Measurements from ENCODE around the gene KCP.

The KCP gene

DNA sequence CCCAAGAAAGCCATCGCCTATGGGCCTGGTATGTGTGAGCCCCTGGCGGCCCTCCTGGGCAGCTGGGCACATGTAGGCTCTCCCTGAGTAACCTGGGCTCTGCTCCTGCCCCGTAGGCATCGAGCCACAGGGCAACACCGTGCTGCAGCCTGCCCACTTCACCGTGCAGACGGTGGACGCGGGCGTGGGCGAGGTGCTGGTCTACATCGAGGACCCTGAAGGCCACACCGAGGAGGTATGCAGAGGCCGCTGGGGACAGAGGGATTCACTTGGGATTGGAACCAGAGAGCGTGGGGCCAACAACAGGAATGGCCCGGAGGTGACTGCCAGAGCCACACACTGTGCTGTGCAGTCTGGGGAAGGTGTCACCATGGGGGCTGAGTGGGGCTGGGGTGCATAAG is 73.0 kb downstream of the KCP start:
- no peak for DNase-seq

DNA sequence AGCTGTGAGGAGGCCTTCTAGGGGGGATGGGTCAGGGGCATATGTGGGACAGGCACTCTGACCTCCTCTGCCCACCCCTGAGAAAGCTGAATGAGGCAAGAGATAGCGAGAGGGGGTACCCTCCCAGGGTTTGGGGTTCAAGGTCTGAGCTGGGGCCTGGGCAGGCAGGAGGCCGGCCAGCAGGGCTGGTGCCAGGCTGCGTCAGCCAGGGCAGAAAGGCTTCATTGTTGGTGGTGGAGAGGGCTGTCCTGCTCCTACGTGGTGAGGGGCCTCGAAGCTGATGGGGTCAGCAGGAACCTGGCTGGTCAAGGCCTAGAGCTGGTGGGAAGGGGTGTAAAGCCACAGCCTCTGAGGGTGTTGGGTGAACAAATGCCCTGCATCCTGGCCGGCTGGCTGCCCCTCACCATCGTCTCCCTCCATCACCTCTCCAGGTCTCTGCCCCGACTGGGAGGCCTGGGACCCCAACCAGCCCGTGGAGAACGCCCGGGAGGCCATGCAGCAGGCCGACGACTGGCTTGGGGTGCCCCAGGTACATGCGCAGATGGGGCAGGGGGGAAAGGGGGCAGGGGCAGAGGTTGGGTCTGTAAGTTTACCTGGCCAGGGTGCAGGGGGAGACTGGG is 73.7 kb downstream of the KCP start:
- DNase-seq, result no peak

DNA sequence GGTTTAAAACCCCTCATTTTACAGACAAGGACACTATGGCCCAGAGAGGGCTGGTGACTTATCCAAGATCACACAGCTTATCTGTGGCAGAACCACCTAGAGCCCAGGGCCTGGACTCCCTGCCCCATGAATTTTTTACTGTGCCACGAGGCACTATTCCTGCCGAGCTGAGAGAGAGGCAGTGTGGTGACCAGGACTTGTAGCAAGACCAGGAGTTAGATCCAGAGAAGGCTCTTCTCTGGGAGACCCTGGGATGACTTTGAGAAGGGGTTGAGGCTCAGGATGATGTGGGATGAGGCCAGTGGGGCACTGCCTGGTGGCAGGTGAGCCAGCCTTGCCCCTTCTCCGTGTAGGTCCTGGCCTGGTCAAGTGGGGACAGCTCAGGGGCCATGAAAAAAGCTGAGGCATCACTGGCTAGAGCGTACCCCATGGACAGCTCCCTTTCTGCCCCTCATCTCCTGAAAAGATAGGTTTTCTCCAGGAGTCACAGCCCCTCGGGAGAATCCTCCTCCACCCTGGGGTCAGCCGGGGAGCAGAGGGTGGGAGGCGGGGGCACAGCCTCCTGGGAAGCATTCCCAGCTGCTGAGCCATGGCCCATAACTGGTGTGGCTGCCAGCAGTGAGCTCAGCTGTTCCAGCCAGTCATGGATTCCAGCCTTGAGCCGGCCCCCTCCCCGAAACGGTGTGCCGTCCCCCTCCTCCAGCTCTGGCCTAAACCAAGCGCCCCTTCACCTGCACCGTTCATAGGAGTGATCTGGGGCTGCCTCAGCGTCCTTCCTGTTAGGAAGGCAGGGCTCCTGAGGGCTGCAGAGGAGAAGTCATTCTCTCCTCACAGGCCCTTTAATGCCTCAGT is 74.5 kb downstream of the KCP start:
- no peak for DNase-seq

DNA sequence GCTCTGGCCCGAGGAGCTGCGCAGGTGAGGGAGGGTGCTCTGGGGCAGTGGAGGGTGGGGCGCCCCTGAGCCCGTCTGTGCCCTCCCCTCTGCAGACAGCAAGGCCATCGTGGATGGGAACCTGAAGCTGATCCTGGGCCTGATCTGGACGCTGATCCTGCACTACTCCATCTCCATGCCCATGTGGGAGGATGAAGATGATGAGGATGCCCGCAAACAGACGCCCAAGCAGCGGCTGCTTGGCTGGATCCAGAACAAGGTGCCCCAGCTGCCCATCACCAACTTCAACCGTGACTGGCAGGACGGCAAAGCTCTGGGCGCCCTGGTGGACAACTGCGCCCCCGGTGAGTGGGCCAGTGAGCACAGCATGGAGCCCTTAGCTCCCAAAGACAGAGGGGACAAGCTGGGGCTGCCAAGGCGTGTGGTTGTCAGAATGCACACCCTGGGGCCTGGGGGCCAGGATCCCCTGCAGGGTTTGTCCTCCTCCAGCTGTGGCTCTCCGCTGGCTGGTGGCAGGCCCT is 75.2 kb downstream of the KCP start:
- no peak for DNase-seq

DNA sequence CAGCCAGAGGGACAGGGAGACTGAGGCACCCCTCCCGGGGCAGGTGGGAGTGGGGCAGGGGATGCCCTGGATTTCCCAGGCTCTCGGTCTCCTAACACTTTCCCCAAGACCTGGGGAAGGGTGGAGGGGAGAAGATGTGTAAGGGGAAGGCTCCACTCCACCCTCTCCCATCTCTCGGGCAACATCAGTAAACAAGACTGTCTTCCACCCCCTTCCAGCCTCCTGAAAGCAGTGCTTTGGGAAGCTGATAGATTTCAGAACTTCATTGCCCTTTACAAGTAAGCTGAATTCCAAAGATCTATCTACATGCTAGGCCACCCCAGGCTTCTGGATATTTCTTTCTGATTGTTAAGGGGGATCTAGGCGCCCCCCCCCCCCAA is 76.6 kb downstream of the KCP start:
- DNase-seq, result no peak

DNA sequence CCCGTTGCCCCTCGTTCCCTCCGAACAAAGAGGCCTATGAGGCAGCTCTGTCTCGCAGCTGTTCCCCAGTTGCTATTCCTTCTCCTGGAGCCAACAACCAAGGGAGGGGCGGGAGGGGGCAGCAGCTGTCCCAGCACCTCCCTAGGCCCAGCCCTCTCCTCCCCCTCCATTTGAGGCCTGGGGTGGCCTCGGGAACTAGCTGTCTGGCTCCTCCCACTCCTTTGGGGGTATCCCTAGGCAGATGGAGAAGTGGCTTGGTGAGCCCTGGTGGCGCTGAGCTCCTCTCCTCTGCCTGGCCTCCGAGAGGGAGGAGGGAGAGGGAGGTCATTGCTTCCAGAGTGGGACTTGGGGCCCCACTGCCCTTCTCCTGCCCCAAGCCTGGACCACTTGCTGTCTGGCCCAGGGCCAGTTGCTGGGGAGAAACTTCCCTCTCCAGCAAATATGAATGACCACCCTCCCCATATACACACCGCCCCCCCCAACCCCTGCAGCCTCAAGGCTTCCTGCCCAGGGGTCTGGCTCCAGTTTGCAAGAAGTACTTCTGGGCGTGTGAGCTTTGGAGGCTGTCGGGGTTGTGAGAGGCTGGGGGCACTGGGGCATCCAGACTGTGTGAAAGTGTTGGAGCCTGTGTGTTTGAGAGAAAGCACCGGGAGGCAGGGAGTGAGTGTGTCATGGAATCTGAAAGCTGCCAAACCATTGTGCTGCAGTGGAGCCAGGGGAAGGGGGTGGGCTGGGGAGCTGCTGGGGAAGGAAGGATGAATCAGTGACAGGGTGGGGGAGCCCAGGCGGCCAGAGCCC is 77.2 kb downstream of the KCP start:
- DNase-seq, result no peak

DNA sequence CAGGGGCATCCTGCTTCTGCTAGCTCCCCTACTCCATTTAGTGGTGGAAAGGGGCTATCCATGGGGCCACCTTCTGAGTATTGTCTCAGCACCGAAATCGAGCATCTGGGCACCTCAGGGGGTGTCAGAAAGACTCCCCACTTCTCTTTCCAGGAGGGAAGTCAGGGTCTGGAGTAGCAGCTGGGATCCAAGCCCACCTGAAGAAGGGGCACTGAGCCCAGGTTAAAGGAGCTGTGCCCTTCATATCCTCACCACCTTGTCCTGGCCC is 77.7 kb downstream of the KCP start:
- no peak for DNase-seq

DNA sequence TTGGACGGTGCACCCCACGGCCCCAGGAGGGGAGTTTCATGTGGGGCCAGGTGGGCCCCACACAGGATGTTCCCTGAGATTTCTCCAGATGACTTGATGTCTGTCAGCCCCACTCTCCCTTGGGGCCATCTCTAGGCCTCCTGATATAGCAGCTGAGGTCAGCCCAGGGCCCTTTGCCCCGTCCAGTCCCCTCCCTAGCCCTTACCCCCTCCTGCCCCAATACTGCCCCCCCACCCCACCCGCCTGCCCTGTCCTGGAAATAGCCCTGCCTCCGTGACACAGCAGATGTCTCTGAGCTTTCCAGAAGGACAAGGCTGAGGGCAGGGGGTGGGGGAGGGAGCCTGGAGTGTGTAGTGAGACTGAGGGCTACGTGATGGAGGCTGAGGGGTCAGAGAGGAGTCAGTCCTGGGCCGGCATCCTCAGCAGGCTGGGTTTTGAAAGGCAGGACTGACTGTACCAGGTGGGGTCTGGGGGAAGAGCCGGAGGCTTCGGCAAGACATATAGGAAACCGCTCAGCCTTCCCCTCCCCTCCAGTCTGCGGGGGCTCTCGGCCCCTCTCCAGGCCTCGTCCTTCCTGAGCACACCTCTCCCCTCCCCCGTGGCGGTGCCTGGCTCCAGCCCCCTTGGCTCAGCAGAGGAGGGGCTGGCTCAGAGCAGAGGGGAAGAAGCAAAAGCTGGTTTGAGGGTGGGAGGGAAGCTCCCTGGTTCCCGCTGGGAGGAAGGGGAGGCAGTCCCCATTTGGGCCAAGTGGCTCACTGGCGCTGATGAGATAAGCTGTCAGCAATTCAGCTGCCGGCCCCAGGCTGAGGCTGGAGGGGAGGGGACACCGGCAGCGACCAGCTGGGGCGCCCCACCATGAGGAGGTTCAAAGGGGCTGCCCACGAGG is 78.3 kb downstream of the KCP start:
- no peak for DNase-seq

DNA sequence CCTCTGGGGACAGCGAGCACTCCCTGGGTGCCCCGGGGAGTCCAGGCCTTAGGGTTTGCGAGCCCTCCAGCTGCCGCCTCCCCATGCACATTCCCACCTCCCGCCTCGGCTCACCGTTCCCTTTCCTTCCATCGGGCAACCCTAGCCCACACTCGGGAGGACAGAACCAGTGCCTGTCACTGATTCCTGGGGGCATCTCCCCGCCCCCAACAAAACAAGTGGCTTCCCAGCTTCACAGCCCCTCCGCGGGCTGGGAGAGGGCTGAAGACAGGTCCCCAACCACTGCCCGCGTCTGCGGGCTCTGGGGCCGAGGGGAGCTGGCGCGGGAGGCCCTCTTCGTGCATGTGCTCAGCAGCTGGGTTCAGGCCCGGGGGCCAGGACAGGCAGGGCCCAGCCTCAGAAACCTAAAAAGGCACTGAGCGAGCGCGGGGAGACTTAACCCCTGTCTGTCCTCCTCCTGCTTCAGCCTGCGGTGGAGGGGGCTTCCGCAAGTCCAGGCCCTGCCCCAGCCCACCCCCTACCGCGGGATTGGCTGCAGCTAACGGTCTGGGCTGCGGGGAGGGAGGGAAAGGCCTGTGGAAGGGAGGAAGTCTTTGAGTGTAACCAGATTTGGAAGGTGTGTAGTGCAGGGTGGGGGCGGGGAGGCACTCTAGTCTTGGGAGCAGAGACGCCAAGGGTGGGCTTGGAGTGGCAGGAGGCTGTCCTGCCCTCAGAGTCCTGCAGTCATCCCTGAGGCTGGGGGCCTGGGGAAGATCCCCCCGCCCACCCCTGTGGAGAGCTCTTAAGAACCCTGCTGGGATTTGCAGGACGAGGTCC is 79.1 kb downstream of the KCP start:
- no peak for DNase-seq

DNA sequence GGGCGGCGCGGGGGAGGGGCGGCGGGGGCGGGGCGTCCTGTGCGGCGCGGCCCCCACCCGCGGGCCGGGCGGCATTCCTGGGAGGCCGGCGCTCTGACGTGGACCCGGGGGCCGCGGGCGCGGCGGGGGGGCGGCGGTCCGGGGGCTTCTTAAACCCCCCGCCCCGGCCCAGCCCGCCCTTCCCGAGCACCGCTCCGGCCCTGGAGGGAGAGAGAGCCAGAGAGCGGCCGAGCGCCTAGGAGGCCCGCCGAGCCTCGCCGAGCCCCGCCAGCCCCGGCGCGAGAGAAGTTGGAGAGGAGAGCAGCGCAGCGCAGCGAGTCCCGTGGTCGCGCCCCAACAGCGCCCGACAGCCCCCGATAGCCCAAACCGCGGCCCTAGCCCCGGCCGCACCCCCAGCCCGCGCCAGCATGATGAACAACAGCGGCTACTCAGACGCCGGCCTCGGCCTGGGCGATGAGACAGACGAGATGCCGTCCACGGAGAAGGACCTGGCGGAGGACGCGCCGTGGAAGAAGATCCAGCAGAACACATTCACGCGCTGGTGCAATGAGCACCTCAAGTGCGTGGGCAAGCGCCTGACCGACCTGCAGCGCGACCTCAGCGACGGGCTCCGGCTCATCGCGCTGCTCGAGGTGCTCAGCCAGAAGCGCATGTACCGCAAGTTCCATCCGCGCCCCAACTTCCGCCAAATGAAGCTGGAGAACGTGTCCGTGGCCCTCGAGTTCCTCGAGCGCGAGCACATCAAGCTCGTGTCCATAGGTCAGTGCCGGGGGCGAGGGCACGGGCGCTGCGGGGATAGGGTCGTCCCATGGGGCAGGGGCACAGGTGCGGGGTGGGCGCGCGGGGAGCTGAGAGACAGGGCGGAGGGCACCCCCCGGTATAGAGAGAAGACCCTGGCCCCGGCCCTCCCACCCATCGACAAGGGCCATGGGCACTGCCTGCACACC is 80.0 kb downstream of the KCP start, which contains the start of gene FLNC:
TSS of gene FLNC (plus strand) at position 176 of the 947 bp plus-strand sequence. CDS start at position 408, 232 bp downstream.
- DNase-seq, result no peak

DNA sequence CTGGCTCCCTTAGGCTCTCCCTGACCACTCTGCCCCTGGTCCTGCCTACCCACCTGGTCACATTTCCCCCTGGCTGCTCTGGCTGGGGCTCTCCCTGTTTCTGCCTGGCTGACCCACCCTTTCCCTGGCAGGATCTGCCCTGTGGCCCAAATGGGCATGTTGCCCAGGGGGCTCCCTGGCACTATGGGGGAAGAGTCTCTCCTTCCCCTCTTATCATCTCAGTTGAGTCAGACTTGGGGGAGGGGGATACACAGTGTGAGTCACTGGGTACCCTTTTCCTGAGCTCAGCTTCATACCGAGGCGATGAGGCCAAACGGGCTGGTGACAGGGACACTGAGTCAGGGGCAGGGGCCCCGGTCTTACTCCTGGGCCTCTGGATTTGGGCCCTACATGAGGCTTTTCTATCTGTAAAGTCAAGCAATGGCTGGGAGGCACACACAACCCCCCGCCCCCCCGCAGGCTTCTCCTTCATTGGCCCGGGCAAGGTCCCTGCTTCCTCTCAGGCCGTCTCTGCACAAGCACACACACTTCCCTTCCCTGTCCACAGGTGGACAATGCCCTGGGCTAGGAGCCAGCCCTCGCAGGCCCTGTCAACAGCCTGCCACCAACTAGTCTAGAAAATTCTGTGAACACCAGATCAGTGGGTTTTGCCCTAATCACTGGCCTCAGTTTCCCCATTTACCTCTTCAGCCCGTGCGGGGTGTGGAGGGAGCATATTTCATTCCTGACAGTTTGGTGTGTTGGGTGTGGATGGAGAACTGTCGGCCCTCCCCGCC is 80.9 kb downstream of the KCP start:
- DNase-seq, result no peak

DNA sequence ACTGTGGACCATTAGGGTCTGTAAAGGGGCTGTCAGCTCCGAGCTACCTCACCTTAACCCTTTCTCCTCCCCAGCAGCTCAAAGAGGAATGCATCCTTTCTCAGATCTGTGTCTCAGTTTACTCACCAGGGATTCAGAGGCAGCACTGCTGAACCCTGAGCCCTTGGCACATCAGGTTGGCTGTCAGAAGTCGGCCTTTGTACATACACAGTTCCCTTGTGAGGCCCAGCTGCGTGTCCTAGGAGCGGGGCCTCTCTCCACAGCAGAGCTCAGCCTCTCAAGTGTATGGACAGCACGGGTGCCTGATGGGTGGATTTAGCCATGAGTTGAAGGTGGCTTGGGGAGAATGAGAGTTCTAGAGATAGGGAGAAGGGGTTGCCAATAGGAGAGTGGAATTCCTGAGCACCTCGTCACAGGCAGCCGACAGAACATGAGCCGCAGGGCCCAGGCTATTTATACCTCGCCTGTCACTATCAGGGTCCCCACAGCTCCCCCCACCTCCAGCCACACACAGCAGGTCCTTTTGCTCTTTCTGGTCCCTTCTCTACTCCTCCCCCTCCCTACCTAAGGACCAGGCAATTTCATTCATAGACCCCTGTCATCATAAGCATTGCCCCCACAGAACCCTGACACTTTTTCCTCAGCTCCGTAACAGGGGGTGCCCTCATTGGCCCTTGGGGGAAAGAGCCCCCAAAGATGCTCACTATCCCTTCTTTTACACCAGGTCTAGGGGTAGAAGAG is 82.4 kb downstream of the KCP start:
- DNase-seq, result no peak

DNA sequence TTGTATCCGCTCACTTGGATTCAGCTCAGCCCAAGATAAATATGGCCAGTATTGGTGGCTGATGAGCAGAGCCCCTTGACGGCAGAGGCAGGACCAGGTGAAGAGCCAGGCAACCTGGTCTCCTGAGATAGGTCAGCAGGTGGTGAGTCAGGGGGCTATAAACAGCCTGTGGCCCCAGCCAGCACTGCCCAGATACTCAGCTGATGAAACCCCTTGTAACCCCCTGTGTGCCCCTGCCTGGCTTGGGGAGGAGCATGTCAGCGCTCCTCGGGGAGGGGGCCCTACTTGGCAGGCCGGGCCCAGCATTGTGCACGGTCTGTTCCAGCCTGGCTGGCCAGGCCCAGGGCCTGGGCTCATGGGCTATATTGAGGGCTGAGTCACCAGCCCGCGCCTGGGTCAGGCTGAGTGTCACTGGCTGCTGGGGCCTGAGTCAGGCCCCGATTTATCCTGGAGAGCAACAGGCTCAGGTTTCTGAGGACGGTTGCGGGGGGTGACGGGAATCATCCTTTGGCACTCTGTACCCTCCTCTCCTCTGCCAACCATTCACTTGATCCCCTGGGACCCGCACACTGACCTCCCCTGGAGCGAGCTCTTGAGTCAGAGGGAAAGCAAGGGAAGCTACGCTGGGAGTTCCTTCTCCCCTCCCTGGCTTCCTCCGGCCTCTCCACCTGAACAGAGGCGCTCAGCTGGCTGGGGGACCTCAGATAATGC is 83.1 kb downstream of the KCP start:
- no peak for DNase-seq

DNA sequence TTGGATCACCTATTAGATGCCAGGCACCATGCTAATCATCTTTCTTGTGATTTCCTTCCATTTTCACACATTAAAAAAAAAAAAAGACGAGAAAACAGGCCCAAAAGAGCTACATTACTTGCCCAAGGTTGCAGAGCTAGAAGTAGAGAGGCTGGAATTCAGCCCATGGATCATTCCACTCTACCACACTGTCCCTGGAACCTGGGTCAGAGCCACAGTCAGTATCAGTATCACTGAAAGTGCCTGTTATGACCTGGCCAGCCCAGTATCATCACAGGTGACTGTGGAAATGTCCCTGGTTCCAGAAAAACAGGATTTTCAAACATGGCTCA is 83.6 kb downstream of the KCP start:
- no peak for DNase-seq

Data from SHP77 treated with DMSO at 0.1 percent for 48 hours (cell line).